GM12891 (cell line): ENCODE measurements around the gene PCDH12.

Experiments
- POLR2A ChIP-seq: IDR thresholded peaks from 2 replicates; pipeline ENCODE4 v1.6.1; 2011; ENCODE audit warnings: low read depth, low read length, control low read depth
- POLR2AphosphoS5 ChIP-seq: IDR thresholded peaks from 2 replicates; pipeline ENCODE4 v1.6.1; 2011; ENCODE audit warnings: low read depth, low read length, control low read depth
- TAF1 ChIP-seq: IDR thresholded peaks from 2 replicates; pipeline ENCODE4 v1.6.1; 2011; ENCODE audit warnings: low read depth, low read length, control low read depth

DNA sequence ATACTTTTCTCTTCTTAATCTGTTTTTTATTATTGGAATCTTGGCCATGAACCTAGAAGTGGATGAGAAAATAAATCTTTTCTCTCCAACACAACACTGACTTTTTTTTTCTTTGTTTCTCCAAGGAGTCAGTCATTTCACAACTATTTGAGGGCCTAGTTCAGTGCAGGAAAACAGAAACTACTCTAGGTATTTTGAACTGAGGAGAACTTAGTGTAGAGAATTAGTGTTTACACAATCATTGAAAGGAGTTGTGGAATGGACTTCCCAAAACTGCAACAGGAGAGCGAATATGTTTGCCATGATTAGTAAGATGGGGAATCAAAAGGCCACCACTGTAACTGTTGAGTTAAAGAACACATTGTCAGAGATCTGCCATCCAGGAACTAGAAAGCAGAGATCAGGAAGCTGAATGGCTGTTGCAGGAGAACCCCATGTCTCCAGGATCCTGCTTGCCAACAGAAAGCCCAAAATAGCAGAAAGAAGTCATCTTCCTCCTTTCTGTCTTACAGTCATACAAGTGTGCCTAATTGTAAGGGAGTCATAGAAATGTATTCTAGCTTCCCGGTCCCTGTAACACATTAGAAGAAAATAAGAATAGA lies 59.5 kb downstream of the PCDH12 start:
- TF ChIP-seq POLR2AphosphoS5 (no peak), POLR2A (no peak), TAF1 (no peak)
